Mammary epithelial cell (primary cell): ENCODE results near the gene TSPYL1.

Source experiments
- EZH2 ChIP-seq: IDR thresholded peaks from 2 replicates; pipeline ENCODE4 v1.6.1; 2012; ENCODE audit warnings: low read length, inconsistent platforms, borderline replicate concordance
- TF ChIP-seq, protein P1 (sequence below), 2 donors: IDR thresholded peaks in 1 of 2; conservative IDR thresholded peaks in 1 of 2; 2 replicates each; pipeline ENCODE4 v1.5.1; 2011 to 2012; ENCODE audit warnings: inconsistent platforms in 2 of 2, low read length in 2 of 2, mild to moderate bottlenecking in 2 of 2, control low read depth in 1 of 2, low read depth in 1 of 2; ENCODE audit not compliant: insufficient read depth in 1 of 2; ENCODE audit errors: extremely low read depth in 1 of 2

GRCh38 chr6:116287689-116288282 is 8.1 kb upstream of the TSPYL1 start:
- TF ChIP-seq, protein P1, sequence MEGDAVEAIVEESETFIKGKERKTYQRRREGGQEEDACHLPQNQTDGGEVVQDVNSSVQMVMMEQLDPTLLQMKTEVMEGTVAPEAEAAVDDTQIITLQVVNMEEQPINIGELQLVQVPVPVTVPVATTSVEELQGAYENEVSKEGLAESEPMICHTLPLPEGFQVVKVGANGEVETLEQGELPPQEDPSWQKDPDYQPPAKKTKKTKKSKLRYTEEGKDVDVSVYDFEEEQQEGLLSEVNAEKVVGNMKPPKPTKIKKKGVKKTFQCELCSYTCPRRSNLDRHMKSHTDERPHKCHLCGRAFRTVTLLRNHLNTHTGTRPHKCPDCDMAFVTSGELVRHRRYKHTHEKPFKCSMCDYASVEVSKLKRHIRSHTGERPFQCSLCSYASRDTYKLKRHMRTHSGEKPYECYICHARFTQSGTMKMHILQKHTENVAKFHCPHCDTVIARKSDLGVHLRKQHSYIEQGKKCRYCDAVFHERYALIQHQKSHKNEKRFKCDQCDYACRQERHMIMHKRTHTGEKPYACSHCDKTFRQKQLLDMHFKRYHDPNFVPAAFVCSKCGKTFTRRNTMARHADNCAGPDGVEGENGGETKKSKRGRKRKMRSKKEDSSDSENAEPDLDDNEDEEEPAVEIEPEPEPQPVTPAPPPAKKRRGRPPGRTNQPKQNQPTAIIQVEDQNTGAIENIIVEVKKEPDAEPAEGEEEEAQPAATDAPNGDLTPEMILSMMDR (conservative IDR thresholded peaks at IDR 0.05 in 1 of 2, IDR thresholded peaks at IDR 0.05 in 1 of 2; ENCODE audit: extremely low read depth in 1 of 2, insufficient read depth in 1 of 2, low read depth in 1 of 2, low read length in 2 of 2) = peak; percentile 88 to 96
- TF ChIP-seq EZH2 = no peak
